ENCODE results near the gene C22orf23.
"Not testable (repeated sequence)": the region's sequence is repeated elsewhere in the genome, so short reads cannot be mapped to it uniquely, and the experiment has no call there.

The C22orf23 gene

DNA sequence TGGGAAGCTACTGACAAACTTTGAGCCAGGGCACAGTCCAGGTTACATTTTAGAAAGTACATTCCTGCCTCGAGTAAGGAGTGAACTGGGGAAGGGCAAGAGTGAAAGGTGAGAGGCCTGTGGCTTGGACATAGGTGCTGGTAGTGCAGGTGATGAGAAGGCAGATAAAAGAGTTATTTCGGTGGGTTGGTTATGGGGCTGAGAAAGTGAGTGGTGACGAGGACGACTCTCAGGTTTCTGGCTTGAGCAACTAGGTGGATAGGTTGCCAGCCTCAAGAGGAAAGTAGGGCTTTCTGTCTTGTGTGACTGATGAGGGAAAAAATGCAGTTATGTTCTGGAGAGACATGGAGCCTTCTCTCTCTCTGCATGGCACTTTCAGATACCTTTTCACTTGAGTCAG lies 3.8 kb upstream of the C22orf23 start:
- no peak for DNase-seq (ENCODE audit: low read depth in 2 of 3, low spot score in 1 of 3)

DNA sequence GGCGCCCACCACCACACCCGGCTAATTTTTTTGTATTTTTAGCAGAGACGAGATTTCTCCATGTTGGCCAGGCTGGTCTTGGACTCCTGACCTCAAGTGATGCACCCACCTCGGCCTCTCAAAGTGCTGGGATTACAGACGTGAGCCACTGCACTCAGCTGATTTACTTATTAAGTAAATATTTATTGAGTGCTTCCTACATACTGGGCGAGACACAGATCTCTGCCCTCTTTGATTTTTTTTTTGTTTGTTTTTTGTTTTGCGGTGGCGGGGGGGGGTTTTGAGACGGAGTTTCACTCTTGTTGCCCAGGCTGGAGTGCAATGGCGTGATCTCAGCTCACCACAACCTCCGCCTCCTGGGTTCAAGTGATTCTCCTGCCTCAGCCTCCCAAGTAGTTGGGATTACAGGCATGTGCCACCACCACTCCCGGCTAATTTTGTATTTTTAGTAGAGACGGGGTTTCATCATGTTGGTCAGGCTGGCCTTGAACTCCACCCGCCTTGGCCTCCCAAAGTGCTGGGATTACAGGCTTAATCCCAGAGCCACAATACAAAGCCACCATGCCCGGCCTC lies 2.5 kb upstream of the C22orf23 start:
- not testable (repeated sequence) for DNase-seq (ENCODE audit: low read depth in 2 of 3, low spot score in 1 of 3)

DNA sequence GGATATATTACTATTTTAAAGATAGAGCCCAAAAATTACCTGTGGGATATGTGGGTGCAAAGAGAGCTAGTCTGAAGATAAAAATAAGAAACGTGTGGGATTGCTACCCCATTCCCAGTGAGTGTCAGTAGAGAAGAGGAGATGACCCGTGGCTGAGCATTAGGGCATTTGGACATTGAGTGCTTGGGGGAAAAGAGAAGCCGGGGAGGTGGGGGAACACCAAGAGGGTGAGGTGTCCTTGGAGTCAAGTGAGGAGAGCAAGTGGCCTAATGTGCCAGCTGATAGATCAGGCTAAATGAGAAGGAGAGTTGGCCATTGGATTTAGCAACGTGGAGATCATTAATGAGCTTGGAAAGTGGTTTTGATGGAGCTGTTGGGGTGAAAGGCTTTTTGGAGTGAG lies 1.3 kb upstream of the C22orf23 start:
- DNase-seq (ENCODE audit: low read depth in 2 of 3, low spot score in 1 of 3) = no peak

DNA sequence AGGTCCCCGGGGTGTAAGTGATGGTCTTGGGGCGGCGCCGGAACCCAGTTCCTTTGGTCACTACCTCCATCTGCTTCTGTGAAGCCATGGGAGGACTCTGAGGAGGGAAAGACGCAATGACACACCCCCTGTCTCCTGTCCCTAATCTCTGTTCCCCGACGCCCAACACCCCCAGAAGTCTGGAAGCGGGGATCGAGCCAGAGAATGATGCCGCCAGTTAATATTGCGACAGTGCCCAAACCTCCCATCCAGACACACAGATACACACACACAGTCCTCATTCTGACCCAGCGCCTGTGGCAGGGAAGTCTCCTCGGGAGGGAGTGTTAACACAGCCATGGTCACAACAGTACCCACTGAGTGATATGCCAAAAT lies 352 bp downstream of the C22orf23 start:
- no peak for DNase-seq (ENCODE audit: low read depth in 2 of 3, low spot score in 1 of 3)

DNA sequence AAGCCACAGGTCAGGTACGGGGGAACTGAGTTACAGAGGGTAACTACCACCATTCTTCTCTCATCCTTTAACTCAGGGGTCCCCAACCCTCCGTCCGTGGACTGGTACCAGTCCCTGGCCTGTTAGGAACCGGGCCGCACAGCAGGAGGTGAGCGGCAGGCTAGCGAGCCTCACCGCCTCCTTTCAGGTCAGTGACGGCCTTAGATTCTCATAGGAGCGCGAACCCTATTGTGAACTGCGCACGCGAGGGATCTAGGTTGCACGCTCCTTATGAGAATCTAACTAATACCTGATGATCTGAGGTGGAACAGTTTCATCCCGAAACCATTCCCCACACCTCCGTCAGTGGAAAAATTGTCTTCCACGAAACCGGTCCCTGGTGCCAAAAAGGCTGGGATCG lies 772 bp downstream of the C22orf23 start:
- not testable (repeated sequence) for DNase-seq (ENCODE audit: low read depth in 2 of 3, low spot score in 1 of 3)

DNA sequence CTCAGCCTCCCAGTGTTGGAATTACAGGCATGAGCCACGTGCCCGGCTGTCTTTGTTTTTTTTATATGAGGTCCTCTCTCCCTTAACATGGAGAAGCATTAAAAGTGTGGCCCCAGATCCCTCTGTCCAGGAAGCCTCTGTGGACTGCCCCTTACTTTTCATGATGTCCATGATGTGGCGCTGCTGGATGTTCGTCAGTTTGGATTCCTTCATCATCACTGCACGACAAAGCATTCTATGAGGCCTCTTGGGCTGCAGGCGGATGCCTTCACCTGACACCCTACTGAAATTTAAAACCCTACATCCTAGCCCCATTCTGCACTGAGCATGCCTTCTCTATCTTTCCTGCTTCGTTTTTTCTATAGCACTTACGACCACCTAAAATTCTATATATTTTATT lies 2.1 kb downstream of the C22orf23 start:
- no peak for DNase-seq (ENCODE audit: low read depth in 2 of 3, low spot score in 1 of 3)

DNA sequence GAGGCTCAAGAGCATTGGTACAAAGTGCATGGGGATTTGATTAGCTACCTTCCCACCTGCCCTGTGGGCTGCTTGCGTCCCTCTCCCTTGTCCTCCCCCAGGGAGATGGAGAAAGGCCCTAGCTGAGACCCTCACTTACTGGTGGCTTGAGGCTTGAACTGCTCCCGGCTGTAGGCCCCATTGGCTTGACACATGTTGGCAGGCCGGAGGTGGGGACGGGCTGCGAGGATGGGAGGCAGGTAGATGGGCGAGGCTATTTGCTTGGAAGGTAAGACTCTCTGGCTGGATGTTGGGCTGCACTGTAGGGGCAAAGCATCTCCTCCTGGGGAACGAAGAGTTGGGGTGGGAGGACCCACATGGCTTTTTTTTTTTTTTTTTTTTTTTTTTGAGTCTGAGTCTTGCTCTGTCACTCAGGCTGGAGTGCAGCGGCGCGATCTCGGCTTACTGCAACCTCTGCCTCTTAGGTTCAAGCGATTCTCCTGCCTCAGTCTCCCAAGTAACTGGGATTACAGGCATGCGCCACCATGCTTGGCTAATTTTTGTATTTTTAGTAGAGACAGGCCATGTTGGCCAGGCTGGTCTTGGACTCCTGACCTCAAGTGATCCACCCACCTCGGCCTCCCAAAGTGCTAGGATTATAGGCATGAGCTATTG lies 6.1 kb downstream of the C22orf23 start:
- not testable (repeated sequence) for DNase-seq (ENCODE audit: low read depth in 2 of 3, low spot score in 1 of 3)

DNA sequence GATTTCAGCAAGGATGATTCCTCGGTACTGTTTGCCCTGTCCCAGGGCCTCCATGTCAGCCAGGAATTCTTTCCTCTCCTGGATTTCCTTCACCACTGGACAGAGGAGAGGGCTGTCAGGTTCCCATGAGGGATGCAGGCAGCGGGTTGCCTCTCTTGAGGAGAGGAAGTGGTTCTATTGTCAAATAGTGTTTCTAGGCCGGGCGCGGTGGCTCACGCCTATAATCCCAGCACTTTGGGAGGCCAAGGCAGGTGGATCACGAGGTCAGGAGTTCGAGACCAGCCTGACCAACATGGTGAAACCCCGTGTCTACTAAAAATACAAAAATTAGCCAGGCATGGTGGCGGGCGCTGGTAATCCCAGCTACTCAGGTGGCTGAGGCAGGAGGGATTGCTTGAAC lies 9.0 kb downstream of the C22orf23 start:
- DNase-seq (ENCODE audit: low read depth in 2 of 3, low spot score in 1 of 3) = not testable (repeated sequence)

DNA sequence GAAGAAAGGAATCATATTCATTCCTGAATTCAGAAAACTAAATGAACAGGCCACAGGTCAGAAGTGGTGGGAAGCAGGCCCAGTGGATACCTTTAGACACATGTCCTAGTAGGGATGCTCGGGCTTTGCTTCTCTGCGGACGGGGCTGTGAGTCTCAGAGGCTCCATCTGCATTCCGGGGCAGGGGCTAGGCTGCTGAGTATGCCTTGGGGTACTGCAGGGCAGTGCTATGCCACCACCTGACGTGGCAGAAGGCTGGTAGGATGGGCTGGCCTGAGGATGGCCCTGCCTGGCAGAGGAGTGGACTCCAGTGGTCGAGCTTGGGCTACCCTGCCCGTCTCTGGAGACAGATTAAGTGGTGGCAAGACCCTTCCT lies 9.6 kb downstream of the C22orf23 start:
- DNase-seq (ENCODE audit: low read depth in 2 of 3, low spot score in 1 of 3) = no peak

DNA sequence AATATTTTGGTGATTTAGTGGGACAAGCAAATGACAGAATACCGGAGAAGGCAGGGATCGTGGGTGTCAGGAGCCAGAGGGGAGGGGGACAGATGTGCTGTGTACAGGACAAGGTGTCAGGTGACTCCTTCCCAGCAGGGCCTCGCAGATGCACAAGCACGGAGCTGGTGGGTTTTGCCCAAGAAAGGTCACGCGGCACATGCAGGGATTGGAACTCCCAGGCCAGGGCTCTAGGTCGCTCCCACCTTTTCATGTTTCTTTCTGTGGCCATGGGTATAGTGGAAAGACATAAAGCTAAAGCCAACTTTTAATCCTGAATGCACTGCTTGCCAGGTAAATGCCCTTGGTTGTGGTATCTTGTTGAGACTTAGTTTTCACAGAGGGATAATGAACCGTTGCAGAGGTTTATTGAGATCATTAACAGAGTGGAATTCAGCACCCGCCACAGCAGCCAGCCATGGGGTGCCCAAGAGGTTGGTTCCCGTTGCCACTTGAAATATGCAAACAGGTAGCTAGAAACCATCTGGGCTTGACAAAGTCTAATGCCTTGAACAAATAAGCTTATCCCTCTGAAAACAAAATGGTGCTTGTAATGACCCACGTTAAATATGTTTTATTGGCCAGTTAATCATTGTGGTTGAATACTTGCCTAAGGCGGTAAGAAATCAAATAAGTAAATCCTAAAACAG lies 10.1 kb downstream of the C22orf23 start:
- DNase-seq (ENCODE audit: low read depth in 2 of 3, low spot score in 1 of 3) = no peak

DNA sequence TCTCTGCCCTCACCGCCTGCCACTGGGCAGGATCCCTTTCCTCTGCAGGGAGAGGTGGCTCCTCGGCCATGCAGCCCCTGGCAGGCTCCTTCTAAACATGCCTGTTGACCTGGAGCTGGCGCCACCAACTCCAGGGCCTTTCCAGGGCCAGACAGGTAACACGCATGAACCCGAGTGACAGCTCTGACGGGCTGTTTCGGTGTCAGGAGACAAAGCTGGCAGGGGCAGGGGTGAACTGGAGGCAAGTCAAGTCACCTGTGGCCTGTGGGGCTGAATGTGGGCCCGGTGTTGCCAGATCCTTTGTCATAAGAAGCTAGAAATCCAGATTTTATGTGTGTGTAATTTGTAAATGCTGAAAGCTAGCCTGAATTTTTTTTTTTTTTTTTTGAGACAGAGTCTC lies 11.3 kb downstream of the C22orf23 start:
- no peak for DNase-seq (ENCODE audit: low read depth in 2 of 3, low spot score in 1 of 3)

DNA sequence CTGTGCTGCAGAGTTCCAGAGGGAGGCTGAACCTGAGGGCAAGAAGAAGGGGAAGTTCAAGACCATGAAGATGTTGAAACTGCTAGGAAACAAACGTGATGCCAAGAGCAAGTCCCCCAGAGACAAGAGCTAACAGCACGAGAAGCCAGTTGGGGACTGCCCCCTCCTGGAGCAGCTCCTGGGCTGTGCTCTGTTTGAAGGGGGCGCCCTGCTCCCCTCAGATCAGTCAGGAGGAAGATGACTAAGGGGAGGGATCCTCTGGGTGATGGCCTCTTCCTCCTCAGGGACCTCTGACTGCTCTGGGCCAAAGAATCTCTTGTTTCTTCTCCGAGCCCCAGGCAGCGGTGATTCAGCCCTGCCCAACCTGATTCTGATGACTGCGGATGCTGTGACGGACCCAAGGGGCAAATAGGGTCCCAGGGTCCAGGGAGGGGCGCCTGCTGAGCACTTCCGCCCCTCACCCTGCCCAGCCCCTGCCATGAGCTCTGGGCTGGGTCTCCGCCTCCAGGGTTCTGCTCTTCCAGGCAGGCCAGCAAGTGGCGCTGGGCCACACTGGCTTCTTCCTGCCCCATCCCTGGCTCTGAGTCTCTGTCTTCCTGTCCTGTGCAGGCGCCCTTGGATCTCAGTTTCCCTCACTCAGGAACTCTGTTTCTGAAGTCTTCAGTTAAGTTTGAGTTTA lies 12.6 kb downstream of the C22orf23 start:
- no peak for DNase-seq (ENCODE audit: low read depth in 2 of 3, low spot score in 1 of 3)

DNA sequence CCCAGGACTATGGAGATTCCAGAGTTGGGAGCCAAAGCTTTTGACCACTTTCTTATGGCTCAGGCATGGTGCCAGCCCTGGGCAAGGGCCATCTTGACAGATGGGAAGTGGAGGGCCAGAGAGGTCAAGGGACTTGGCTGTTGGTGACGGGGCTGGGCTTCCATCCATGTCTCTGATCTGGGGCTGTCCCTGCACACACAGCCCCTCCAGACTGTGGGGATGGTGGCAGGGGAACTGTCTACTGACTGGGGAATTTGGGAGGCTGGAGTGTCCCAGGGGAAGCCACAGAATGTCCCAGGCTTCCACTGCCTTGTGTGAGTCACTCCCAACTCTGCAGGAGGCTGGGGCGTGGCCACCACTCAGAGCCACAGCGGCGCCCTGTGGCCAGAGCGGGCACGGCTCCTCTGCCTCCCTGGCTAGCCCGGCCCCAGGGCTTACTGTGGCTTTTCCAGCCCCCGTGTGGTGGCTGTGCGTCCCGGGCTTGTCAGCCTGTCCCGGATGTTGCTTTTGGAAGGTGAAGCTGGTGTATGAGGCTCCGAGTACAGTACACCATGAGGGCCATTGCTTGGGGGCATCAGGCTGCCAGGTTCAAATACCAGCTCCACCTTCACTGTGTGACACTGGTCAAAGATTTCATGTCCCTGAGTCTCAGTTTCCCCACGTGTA lies 19.6 kb downstream of the C22orf23 start:
- peak; percentile 77 to 83 (median 80) for DNase-seq (ENCODE audit: low read depth in 2 of 3, low spot score in 1 of 3)

DNA sequence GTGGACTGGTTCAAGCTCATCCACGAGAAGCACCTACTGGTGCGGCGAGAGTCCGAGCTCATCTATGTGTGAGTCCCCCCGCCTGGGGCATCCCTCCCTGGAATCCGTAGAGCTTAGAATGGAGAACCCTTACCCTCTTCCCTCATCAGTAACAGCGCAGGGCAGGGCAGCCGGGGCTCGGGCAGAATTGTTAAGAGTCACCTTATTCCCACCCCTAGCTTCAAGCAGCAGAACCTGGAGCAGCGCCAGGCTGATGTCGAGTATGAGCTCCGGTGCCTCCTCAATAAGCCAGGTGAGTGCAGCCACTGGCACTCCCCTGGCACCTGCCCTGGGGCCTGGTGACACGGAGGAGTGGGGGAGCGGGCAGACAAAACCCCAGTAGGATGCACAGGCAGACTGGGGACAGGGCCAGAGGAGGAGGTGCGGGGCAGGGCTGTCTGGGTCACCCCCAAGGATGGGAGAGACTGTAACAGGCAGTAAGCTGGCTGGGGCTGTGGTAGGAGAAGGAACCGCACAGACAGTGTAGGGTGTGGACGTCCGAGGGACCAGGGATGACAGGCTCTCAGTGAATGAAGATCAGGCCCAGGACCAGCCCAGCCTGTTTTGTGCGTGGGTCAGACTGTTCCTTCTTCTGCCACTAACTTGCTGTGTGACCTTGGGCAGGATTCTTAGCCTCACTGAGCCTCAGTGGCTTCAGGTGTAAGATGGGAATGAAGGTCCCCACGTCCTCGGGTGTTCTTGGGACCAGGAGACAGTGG lies 20.4 kb downstream of the C22orf23 start:
- no peak for DNase-seq (ENCODE audit: low read depth in 2 of 3, low spot score in 1 of 3)

DNA sequence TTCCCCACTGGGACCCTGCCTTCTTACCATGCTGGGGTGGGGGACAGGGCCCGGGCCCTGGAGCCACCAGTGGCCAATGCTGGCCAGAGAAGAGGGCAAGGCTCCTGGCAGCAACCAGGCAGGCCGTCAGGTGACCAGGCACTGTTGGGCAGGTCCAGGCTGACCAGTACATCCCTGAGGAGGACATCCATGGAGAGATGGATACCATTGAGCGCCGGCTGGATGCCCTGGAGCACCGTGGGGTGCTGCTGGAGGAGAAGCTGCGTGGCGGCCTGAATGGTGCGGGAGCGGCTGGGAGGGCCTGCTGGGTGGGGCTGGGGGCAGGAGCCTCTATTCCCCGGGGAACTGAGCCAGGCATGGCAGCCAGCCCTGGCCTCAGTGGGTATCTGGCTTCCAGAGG lies 21.0 kb downstream of the C22orf23 start:
- DNase-seq (ENCODE audit: low read depth in 2 of 3, low spot score in 1 of 3) = no peak

DNA sequence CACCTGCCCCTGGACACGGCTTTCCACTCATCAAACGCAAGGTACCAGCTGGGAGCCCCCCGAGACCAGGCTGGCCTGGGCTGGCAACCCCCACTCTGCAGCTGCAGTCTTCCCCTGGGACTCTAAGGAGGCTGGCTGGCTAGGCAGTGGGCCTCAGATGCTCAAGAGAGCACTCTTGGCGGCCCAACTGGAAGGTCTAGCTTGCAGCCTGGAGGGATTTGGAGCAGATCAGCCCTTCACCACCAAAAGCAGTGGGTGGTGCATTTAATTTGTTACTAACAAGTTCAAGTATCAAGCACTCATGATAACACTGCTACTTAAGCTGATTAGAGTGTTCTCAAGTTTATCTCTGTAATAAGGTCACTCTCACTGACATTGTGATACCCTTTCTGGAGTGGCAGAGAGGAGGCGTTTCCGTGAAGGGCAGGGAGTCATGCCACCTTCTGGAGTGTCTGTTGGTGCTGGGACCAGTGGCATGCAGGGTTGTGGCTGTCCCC lies 21.5 kb downstream of the C22orf23 start:
- no peak for DNase-seq (ENCODE audit: low read depth in 2 of 3, low spot score in 1 of 3)

DNA sequence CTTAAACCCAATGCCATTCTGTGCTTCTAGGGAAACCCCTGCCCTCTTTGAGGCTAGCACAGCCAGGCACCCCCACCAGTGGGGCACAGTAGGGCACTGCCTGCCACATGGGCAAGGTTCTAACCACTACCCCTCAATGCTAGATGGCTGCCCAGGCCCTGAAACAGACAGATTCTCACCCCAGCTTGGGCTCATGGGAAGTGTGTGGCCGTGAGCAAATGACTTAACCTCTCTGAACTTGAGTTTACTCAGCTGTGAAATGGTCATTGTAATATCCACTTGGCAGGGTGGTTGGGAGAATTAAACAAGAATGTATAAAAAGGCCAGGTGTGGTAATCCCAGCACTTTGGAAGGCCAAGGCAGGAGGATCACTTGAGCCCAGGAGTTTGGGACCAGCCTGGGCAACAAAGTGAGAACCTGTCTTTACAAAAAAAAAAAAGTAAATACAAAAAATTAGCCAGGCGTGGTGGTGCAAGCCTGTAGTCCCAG lies 22.4 kb downstream of the C22orf23 start:
- DNase-seq (ENCODE audit: low read depth in 2 of 3, low spot score in 1 of 3) = no peak

DNA sequence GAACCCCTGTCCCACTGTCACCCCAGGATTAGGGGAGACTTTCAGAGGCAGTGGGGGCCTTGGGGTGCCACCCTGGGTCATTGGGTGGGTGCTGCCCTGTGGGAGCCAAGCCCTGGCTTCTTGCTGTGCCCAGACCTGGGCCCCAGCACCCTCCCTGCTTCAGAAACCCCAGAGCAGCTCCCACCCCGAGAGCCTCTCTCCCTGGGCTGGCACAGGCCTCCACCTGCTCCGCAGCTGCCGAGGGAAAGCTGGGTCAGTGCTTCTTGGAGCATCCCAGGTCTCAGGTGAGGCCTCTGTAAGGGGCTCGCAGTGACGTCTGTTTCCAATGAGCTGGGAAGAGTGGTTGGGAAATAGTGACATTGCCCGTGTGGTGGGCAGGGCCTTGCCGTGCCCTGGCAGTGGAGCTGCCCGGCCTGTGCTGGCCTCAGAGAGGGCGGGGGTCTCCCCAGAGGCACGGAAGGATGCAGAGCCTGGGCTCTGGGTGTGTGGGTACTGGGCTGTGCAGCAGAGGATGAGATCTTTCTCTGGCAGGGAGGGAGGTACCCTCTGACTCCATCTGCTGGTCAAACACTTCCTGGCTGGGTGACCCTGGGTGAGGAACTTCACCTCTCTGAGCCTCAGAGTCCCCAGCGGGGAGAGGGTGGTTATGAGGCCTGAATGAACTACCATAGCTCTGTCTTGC lies 23.0 kb downstream of the C22orf23 start:
- DNase-seq (ENCODE audit: low read depth in 2 of 3, low spot score in 1 of 3) = no peak

DNA sequence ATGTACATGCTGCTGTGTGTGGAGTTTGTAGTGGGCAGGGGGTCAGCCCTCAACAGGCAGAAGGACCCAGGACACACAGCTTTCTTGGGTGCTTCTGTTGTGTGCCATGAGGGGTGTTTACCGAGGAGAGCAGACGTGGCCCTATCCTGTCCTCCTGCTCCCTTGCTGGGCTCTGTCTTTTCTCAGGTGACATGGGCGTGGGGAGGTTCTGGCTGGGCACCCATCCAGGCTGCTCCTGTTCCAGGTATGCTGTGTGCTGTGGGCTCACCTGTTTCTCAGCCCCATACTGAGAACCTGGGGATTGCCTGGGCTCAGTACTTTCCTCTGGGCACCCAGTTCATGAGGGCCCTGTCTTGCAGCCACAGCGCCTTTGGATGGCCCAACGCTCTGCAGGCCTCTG lies 24.0 kb downstream of the C22orf23 start:
- DNase-seq (ENCODE audit: low read depth in 2 of 3, low spot score in 1 of 3) = no peak

DNA sequence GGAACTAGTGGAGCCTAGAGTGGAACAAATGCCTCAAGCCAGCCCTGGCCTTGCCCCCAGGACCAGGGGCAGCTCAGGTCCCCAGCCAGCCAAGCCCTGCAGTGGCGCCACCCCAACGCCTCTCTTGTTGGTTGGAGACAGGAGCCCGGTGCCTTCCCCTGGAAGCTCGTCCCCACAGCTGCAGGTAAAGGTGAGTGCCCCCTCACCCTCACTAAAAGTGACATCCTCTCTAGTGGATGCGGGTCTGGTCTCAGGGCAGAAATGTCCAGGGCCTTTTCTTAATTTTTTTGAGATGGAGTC lies 25.8 kb downstream of the C22orf23 start:
- no peak for DNase-seq (ENCODE audit: low read depth in 2 of 3, low spot score in 1 of 3)
